ENCODE results near the gene RFT1. TPM values are rescaled to one million over a fixed set of nuclear protein-coding genes. Genes with fewer than 3 reads are reported as not detected.

Gene RFT1
- total and polyA plus RNA-seq, 2 donors (not counting 3 experiments of a cell fraction or from before 2014, with no cell fraction given), result 29.8 to 39.9 TPM

DNA sequence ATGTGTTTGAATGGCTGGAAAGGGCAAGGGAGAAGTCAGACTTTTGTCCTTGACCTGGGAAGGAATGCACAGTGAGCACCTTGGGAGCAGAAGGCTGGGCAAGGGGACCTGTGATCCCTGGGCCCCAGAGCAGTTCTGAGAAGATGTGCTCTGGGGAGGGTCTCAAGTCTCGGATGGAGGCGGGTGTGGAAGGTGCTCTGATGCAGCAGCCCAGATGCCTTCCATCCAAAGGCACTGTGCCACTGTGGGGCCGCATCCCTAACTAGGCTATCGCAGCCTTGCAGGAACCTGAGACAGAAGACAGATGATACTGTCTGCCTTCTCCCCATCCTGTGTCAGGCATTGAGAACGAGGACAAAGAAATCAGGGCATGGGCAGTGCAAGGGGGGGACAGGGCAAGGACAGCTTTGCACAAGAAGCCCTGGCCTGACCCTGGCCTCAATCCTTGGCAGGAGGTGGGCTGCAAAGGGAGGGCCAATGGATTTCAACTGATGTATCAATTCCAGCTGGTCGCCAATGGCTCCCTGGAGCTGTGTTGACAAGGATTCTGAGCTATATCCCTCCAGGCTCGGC, 16.2 kb upstream of the RFT1 start:
- Histone ChIP-seq H2AFZ (ENCODE audit: low read depth, low read length) (no peak overlapping the region), H4K20me1 (replicated peaks; ENCODE audit: control insufficient read depth, extremely low read depth, insufficient read depth, low read length) (no peaks in the 10 kb centered on the region), H3K36me3 (ENCODE audit: control insufficient read depth in 2 of 2, extremely low read depth in 1 of 2, insufficient read depth in 2 of 2, low read length in 2 of 2) (no peaks in the 10 kb centered on the region), H3K9ac (replicated peaks; ENCODE audit: extremely low read depth, insufficient read depth, low read length) (no peak overlapping the region), H3K4me3 (replicated peaks in 1 of 3; ENCODE audit: insufficient read depth in 1 of 3, low read depth in 1 of 3, low read length in 3 of 3) (no peak overlapping the region), H3K27me3 (ENCODE audit: control insufficient read depth in 2 of 2, insufficient read depth in 2 of 2, low read length in 2 of 2) (no peaks in the 10 kb centered on the region), H3K4me1 (ENCODE audit: control insufficient read depth, extremely low read depth, insufficient read depth, low read length) (no peaks in the 10 kb centered on the region), H3K9me3 (replicated peaks; ENCODE audit: control insufficient read depth, insufficient read depth, low read length) (no peaks in the 10 kb centered on the region), H3K27ac (ENCODE audit: insufficient read depth, low read depth, low read length) (no peak overlapping the region), H3K9me1 (replicated peaks; ENCODE audit: control insufficient read depth, extremely low read depth, insufficient read depth, low read length) (no peaks in the 10 kb centered on the region), H3K4me2 (ENCODE audit: insufficient read depth, low read length) (no peak overlapping the region), H3K79me2 (ENCODE audit: control insufficient read depth, insufficient read depth, low read length) (no peaks in the 10 kb centered on the region)
- intact Hi-C loops (cut with micrococcal nuclease), result no loop called here
- DNase-seq (ENCODE audit: low read depth, low spot score) (no peak), FAIRE-seq (no peak)
- no TSS peak for BruUV-seq (replicated peaks)
- TF ChIP-seq, protein P1, sequence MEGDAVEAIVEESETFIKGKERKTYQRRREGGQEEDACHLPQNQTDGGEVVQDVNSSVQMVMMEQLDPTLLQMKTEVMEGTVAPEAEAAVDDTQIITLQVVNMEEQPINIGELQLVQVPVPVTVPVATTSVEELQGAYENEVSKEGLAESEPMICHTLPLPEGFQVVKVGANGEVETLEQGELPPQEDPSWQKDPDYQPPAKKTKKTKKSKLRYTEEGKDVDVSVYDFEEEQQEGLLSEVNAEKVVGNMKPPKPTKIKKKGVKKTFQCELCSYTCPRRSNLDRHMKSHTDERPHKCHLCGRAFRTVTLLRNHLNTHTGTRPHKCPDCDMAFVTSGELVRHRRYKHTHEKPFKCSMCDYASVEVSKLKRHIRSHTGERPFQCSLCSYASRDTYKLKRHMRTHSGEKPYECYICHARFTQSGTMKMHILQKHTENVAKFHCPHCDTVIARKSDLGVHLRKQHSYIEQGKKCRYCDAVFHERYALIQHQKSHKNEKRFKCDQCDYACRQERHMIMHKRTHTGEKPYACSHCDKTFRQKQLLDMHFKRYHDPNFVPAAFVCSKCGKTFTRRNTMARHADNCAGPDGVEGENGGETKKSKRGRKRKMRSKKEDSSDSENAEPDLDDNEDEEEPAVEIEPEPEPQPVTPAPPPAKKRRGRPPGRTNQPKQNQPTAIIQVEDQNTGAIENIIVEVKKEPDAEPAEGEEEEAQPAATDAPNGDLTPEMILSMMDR (IDR thresholded peaks at IDR 0.05; ENCODE audit: extremely low read depth in 1 of 2, insufficient read depth in 1 of 2, low read depth in 1 of 2, low read length in 2 of 2), result no peak
- TF ChIP-seq POLR2A (IDR thresholded peaks at IDR 0.05; ENCODE audit: low read depth, low read length) (no peak), EZH2 (IDR thresholded peaks at IDR 0.05; ENCODE audit: borderline replicate concordance, low read depth, low read length, severe bottlenecking) (no peak), FOS (IDR thresholded peaks at IDR 0.05; ENCODE audit: borderline replicate concordance, insufficient read depth, low read length) (no peak), POLR2AphosphoS5 (IDR thresholded peaks at IDR 0.05; ENCODE audit: insufficient read depth, low read depth, low read length) (no peak)
- ChIA-PET CTCF (interaction anchor here (3.9 kb wide), 1 partner anchor 12 kb away, joined by 19 read pairs; no protein-coding TSS in a partner anchor), POLR2A (no interaction called here)
- dilution Hi-C loops (cut with MboI; ENCODE audit: extremely low pct_ligation_motif_present, low sequenced_read_pairs), result no loop called here

DNA sequence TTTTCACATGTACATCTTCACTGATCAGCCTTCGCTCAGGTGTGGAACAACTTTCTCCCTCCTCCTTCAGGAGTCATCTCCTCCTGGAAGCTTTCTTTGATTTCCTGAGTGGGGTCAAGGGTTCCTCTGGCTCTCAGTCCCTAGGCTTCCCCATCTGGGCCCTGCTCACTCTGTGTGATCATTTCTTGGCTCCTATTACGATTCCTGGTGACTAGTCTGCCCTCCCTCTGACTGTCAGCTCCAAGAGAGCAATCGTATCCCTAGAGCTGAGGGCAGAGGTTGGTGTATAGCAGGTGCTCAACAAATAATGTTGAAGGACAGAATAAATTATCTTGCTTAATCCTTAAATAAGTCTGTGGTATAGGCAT, 15.5 kb upstream of the RFT1 start:
- CTCF ChIA-PET, result interaction anchor here (0.7 to 3.9 kb wide), 3 partner anchors 11 to 14 kb away, joined by 3 to 19 read pairs (median 3); no protein-coding TSS in a partner anchor
- DNase-seq (ENCODE audit: low read depth, low spot score) (no peak), FAIRE-seq (no peak)
- Histone ChIP-seq H3K27ac (ENCODE audit: insufficient read depth, low read depth, low read length) (no peak overlapping the region), H2AFZ (ENCODE audit: low read depth, low read length) (no peak overlapping the region), H3K4me1 (ENCODE audit: control insufficient read depth, extremely low read depth, insufficient read depth, low read length) (no peaks in the 10 kb centered on the region), H3K27me3 (ENCODE audit: control insufficient read depth in 2 of 2, insufficient read depth in 2 of 2, low read length in 2 of 2) (no peaks in the 10 kb centered on the region), H3K9ac (replicated peaks; ENCODE audit: extremely low read depth, insufficient read depth, low read length) (no peak overlapping the region), H4K20me1 (replicated peaks; ENCODE audit: control insufficient read depth, extremely low read depth, insufficient read depth, low read length) (no peaks in the 10 kb centered on the region), H3K36me3 (ENCODE audit: control insufficient read depth in 2 of 2, extremely low read depth in 1 of 2, insufficient read depth in 2 of 2, low read length in 2 of 2) (no peaks in the 10 kb centered on the region), H3K79me2 (ENCODE audit: control insufficient read depth, insufficient read depth, low read length) (no peaks in the 10 kb centered on the region), H3K9me1 (replicated peaks; ENCODE audit: control insufficient read depth, extremely low read depth, insufficient read depth, low read length) (no peaks in the 10 kb centered on the region), H3K9me3 (replicated peaks; ENCODE audit: control insufficient read depth, insufficient read depth, low read length) (no peaks in the 10 kb centered on the region), H3K4me2 (ENCODE audit: insufficient read depth, low read length) (no peak overlapping the region), H3K4me3 (replicated peaks in 1 of 3; ENCODE audit: insufficient read depth in 1 of 3, low read depth in 1 of 3, low read length in 3 of 3) (no peak overlapping the region)
- dilution Hi-C loops (cut with MboI; ENCODE audit: extremely low pct_ligation_motif_present, low sequenced_read_pairs) (no loop called here), intact Hi-C loops (cut with micrococcal nuclease) (no loop called here)
- POLR2A ChIA-PET, result no interaction called here
- no TSS peak for BruUV-seq (replicated peaks)
- no peak for TF ChIP-seq FOS (IDR thresholded peaks at IDR 0.05; ENCODE audit: borderline replicate concordance, insufficient read depth, low read length)
- TF ChIP-seq, protein P2, sequence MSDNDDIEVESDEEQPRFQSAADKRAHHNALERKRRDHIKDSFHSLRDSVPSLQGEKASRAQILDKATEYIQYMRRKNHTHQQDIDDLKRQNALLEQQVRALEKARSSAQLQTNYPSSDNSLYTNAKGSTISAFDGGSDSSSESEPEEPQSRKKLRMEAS (IDR thresholded peaks at IDR 0.05; ENCODE audit: insufficient read depth, insufficient read length), result no peak
- TF ChIP-seq JUN (IDR thresholded peaks at IDR 0.05; ENCODE audit: borderline replicate concordance, insufficient read depth, insufficient read length, low read depth), result no peak
- no peak for TF ChIP-seq GATA2 (IDR thresholded peaks at IDR 0.05; ENCODE audit: insufficient read depth, insufficient read length, low read depth, low read length)
- TF ChIP-seq, protein P1 (IDR thresholded peaks at IDR 0.05; ENCODE audit: extremely low read depth in 1 of 2, insufficient read depth in 1 of 2, low read depth in 1 of 2, low read length in 2 of 2), result no peak
- TF ChIP-seq POLR2AphosphoS5 (IDR thresholded peaks at IDR 0.05; ENCODE audit: insufficient read depth, low read depth, low read length), result no peak
- no peak for TF ChIP-seq EZH2 (IDR thresholded peaks at IDR 0.05; ENCODE audit: borderline replicate concordance, low read depth, low read length, severe bottlenecking)
- no peak for TF ChIP-seq MYC (IDR thresholded peaks at IDR 0.05; ENCODE audit: low read depth, low read length)
- TF ChIP-seq POLR2A (IDR thresholded peaks at IDR 0.05; ENCODE audit: low read depth, low read length), result no peak
